Daoy (cell line): ENCODE results near the gene FOSL2. TPM values are rescaled to one million over a fixed set of nuclear protein-coding genes. Genes with fewer than 3 reads are reported as not detected.

ENCODE experiments used
- DNase-seq: peaks from one replicate; pipeline ENCODE4 v3.0.0-alpha.2; 2015; ENCODE audit warnings: low read depth
- total RNA-seq: library from RNA; depleted of rRNA; stranded (reverse); fragments of >200 nt; shearing (Covaris generic); gene quantifications from 2 replicates; pipeline ENCODE4 v1.2.3, GENCODE V29; 2014

The FOSL2 gene
- total RNA-seq, 1 experiment from 2014 or later = 56.0 TPM

- no peak for DNase-seq
These were observed 39.1 kb downstream of the FOSL2 start for GRCh38 chr2:28431741-28432140.

- DNase-seq = no peak
These were observed 39.7 kb downstream of the FOSL2 start for GRCh38 chr2:28432362-28432761.

- DNase-seq = no peak
These were observed 40.6 kb downstream of the FOSL2 start for GRCh38 chr2:28433215-28433614.

GRCh38 chr2:28433935-28434599 lies 41.4 kb downstream of the FOSL2 start:
- DNase-seq = no peak

DNA sequence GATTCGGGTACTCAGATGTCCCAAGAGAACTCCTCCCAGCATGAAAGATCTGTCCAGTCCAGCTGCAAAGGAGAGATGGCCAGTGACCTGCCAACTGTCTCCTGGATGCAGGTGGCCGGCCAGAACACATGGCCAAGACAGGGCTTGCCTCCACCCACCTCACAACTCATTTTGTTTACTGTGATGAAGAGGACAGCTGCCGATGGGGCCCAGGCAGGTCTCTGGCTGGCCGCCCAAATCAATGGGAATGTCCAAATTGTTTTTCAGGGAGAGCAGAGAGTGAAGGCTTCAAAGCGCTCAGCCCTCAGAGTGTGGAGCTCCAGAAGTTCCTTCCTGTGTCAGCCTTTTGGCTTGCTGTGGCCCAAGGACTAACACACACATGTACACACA lies 41.9 kb downstream of the FOSL2 start:
- DNase-seq = no peak

DNA sequence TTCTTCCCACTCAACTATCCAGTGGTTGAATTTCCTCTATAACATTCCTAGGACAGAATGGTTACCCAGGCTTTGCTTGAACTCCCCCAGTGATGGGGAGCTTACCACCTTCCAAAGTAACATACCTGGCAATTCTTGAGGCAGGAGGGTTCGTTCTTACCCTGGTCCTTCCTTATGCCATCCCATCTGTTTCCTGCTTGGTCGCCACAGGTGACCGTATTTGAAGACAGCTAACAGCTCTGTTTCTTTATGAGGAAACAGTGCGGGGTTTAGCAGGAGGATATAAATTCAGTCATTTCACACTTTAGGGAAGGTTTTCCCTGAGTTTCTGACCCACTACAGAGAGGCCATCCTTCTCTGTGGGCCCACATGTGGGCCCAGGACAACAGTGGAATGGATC lies 42.6 kb downstream of the FOSL2 start:
- DNase-seq = no peak

GRCh38 chr2:28435814-28436351 lies 43.2 kb downstream of the FOSL2 start:
- DNase-seq = no peak

GRCh38 chr2:28436525-28437051 lies 43.9 kb downstream of the FOSL2 start:
- no peak for DNase-seq

DNA sequence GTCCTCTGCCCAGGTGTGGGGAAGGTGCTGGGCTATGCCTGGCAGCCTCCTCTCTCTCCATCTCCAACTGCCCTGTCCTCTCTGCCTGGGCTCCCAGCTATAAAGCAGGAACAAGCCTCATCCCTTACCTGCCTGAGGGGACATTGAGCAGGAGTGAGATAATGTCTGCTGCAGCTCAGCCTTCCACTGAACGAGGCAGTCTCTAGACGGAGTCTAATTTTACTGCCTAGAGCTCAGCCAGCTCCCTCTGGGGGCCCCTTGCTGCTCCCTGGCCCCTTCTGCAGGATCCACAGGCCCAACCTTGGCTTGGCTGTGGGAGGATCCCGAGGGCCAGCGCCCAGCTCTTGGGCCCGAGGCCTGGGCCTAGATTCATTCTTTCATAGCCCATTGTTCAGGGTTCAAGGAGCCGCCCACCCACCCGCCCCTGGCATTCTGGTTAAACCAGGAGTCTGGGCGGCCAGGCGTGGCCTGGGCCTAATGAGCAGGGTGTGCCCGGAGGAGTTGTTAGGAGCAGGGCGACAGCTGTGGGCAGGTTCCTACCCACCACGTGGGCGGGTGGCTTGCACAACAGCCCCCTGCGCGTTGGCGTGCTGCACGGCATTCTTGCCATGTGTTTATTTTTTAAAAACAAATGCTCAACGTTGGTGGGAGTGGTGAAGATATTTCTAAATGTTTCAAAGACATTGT lies 44.6 kb downstream of the FOSL2 start:
- no peak for DNase-seq

- no peak for DNase-seq
These were observed 45.3 kb downstream of the FOSL2 start for GRCh38 chr2:28437918-28438317.

- no peak for DNase-seq
These were observed 45.9 kb downstream of the FOSL2 start for GRCh38 chr2:28438532-28439063.

GRCh38 chr2:28439127-28439526 lies 46.5 kb downstream of the FOSL2 start:
- DNase-seq = no peak

DNA sequence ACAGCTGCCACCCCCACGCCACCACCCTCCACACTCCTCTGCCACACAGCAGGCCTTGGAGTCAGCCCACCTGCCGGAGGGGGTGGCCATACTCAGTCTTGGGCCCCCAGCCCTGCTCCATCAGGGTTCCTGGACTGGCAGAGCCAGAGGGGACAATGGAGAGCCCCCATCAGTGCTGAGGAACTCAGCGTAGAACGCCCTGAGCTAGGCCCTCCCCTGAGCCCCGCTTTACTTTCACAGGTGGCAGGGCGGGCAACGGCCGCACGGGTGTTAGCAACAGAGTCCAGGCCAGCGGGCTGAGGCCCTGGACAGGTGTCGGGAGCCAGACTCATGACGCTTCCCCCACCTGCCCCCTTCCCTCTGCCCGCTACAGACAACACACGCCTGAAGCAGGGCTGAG lies 47.1 kb downstream of the FOSL2 start:
- DNase-seq = no peak

DNA sequence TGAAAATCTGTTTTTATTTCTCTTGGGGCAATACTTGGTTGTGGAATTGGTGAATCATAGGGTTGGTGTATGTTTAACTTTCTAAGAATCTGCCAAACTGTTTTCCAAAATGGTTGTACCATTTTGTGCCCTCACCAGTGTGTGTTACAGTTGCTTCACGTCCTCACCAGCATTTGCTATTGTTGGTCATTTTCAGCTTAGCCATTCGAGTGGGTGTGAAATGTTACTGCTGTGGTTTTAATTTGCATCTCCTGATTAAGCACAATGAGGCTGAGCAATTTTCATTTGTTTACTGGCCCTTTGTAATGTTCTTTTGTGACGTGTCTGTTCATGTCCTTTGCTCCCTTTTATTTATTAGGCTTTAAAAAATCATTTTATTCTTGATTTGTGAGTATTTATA lies 49.7 kb downstream of the FOSL2 start:
- DNase-seq = no peak

- DNase-seq = no peak
These were observed 52.3 kb downstream of the FOSL2 start for GRCh38 chr2:28444956-28445355.

GRCh38 chr2:28445448-28446258 lies 53.0 kb downstream of the FOSL2 start:
- peak; percentile 96 for DNase-seq

- DNase-seq = no peak
These were observed 53.9 kb downstream of the FOSL2 start for GRCh38 chr2:28446531-28446930.

GRCh38 chr2:28447086-28447485 lies 54.4 kb downstream of the FOSL2 start:
- DNase-seq = no peak

GRCh38 chr2:28447943-28448792 lies 55.5 kb downstream of the FOSL2 start:
- DNase-seq = peak; percentile 39

GRCh38 chr2:28448793-28449100 lies 56.1 kb downstream of the FOSL2 start:
- DNase-seq = no peak

GRCh38 chr2:28449126-28449487 lies 56.4 kb downstream of the FOSL2 start:
- no peak for DNase-seq
